DMS114 treated with DMSO at 0.1 percent for 48 hours (cell line): ENCODE results near the gene C1QTNF6.

Experiments used
- DNase-seq: peaks from one replicate; lab custom pipeline; 2025; ENCODE audit not compliant: unreplicated experiment; lab: John Stamatoyannopoulos, UW

Gene C1QTNF6

DNA sequence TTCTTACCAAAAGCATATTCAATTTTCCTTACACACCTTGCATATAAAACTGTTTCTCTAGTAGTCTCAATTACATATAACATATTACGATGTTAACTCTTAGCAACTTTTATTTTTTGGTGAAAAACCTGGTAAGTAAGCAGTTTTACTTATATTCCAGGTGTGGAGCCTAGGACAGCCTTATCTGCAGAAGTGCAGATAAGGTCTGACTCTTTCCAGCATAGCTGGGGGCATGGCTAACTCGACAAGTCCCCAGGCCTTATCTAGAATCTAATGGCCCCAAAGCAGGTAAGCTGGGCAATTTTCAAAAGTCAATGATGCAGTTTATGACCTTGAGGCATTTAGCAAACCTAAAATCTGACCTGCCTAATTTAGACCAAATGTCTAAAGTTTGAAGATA lies 4.2 kb upstream of the C1QTNF6 start:
- no peak for DNase-seq

DNA sequence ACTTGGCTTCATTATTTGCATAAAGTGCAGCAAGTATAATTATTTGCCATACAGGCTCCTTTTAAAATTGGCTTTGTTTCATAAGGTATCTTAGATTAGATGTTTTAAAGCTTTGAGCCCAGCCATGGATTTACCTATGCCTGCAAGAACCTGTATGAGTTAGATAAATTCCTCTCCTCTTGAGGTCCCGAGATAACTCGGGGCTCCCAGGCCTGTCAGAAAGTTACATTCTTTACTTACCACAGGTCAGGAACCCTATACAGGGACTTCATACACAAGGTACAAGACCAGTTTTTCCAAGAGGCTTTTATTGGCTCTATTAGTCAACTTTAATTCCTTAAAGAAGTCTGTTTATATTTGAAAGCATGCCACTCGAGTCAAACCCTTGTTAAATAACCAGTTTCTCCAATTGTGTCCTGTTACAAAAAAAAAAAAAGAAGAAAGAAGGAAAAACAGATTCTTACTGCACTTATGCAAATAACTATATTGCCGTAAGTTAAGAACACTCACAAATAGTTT lies 2.3 kb upstream of the C1QTNF6 start:
- no peak for DNase-seq

DNA sequence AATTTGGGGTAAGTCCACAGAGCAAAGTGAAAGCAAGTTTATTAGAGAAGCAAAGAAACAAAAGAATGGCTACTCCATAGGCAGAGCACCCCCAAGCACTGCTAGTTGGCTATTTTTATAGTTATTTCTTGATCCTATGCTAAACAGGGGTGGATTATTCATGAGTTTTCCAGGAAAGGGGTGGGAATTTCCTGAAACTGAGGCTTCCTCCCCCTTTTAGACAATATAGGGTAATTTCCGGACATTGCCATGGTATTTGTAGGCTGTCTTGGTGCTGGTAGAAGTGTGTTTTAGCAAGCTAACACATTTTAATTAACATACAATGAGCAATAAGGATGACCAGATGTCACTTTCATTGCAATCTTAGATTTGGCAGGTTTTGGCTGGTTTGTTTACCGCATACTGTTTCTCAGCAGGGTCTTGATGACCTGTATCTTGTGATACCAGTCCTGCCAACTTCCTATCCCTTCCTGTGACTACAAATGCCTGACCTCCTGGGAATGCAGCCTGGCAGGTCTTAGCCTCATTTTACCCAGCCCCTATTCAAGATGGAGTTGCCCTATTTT lies 937 bp upstream of the C1QTNF6 start:
- DNase-seq, result no peak

DNA sequence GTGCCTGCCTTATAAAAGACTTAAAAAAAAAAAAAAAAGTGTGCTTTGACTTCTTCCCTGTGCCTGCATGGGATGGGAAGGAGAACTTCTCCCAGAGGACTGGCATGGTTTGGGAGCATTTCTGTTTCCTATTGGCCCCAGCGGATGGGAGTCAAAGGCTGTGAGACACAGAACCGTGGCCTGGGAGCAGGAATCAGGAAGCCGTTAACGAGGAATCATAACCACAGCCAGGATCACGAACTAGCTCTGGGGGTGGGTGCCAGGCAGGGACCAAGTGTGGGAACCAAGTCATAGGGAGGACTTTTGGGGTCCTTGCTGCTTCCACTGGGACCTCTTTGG lies 526 bp downstream of the C1QTNF6 start:
- no peak for DNase-seq

DNA sequence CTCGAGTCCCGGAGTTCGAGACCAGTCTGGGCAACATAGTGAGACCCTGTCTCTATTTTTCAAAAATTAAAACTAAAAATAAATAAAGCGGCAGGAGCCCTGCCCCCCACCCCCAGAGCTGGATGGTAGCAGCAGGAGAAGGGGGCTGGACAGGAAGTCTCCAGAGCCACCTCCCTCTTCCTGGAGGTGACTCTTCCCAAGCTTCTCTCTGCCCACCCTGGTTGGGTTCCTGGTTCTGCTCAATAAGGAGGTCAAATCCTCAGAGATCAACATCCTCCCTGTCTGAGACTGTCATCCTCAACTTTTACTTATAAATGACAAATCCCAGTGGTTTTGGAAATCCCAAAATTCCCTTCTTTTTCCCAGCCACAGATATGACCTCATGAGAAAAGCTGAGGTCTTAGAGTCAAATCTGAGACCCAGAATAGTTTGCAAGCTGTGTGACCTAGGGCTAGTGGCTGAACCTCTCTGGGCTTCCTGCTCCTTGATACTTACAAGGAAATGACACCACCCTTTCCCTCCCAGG lies 987 bp downstream of the C1QTNF6 start:
- DNase-seq, result no peak

DNA sequence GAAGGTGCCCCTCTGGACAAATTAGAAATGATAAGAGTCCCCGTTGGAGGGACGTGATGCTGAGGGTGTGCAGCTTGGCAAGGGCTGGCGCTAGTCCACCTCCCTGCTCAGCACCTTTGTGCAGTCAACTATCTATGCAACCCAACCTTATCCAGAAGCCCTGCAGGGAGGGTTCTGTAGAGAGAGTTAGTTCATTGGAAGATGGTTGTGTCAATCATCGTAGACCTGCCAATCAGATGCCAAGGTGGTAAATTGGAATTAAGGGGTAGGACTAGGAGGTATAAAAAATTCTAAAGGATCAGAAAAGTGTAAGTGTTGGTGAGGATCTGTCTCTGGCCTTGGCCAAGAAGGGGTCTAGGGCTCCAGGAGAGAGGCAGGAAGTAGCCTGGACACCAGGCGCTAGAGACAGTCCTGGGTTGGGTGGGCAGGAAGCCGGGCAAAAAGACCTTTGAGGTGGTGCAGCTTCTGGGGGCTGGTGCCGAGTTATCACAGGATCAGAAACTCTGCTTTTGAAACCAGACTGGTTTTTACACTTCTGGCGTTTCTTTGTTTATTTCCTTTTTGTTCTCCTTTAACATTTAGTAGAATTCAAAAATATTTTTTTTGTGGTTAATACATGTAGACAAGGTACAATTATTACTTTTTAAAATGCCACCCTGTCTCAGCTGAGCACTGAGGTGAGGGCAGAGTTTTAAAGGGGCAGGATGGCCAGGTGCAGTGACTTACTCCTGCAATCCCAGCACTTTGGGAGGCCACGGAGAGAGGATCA lies 1.6 kb downstream of the C1QTNF6 start:
- peak; percentile 25 for DNase-seq

DNA sequence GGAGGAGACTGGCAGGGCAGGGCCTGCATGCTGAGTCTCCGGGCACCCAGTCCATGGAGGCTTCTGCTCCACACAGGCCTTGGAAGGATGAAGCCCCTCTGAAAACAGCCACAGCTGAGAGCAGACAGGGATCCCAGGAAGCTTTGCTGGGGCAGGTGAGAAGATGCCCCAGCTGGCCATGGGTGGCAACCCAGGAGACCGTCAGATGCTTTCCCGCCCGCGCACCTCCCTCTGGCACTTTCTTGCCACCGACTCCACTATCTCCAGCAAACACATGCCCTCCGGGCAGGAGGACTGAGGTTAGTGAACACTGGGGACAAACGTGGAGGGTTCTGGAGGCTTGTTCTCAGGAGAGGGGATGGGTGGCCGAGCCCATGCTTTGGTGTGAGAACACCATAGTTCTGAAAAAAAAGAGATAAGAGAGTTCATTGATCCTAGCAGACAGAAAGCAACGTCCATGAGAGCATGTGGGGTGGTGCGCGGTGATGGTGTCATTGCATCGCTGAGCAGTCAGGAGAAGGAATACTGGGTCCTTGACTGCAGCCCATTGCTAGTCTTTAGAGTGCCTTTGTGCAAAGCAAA lies 2.3 kb downstream of the C1QTNF6 start:
- no peak for DNase-seq

DNA sequence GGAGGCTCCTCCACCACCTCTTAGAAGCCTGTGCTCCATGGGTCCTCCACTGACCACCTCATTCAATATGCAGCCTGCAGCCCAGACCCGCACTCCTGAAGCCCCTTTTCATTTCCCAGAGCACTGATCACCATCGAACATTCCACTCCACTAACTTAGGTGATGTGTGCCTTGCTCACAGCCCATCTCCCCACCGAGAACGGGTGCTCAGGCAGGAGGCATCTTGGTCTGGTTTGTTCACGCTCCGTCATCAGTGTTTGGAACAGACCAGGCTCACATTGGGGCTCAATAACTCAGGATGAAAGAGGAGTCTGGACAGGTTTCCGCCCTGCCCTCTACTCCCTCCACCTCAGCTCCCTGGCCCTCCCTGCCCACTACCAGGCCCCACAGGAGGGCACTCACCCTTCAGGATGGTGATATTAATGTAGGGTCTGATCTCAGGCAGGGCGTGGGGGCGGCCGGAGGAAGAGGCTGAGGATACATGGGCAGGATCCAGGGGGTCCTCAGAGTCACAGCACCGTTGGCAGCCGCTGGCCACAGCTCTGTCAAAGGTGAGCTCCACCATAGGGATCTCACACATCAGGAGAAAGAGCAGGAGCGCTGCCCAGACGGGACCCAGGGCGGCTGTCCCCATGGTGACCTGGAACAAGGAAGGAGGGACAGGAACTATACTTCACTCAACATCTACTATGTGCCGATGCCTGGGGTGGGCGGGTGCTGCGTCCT lies 3.1 kb downstream of the C1QTNF6 start:
- DNase-seq, result no peak

DNA sequence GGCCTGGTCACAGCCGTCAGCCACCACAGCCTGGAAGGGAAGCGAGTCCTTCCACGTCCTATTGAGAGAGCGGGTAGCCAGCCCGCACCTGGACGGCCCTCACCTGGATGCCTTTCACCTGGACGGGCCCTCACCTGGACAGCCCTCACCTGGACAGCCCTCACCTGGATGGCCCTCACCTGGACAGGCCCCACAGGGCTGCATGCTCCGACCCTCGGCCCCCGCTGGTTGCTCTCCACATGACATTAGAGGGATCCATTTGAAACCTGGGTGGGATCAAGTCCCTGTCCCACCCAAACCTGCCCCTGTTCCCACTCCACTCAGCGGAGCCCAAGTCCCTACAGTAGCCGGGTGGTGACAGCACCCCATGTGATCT lies 3.7 kb downstream of the C1QTNF6 start:
- DNase-seq, result no peak

DNA sequence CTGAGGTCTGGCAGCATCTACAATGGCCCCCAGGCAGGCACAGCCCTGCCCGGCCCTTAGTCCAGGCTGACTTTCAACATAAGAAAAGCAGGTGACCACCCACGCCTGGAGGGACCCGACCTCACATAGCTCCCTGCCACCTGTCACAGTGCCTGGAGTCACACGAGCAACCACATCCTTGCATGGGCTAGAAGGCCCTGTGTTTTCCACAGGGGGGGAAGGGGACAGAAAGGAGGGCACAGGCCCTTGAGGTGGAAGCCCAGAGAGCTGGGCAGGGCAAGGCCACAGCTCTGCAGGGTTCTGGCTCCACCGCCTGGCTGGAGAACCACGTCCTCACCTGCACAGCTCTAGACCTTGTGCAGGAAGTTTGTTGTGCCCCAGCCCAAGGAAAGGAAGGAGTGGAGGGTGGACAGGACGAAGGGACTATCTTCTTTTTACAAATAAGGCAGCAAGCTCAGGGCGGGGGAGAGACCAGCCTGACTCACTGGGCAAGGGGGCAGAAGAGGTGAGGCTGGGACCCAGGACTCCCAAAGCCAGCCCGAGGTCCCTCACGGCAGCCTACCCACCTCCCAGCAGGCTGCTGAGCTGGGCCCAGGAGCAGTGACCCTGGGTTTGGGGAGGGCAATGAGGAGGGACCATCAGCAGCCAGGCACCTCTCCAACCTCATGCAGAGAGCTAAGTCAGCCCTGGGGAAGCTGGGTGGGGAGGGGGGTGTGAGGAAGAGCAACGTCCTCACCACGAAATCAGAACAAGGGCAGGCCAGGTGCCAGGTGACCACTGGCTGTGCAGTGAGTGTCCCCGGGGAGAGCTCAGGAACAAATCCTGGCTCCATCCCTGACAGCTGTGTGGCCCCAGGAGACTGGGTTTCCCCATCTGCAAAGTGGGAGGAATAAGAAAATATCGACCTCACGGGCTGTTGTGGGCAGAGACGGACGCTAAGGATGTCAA lies 4.3 kb downstream of the C1QTNF6 start:
- no peak for DNase-seq

DNA sequence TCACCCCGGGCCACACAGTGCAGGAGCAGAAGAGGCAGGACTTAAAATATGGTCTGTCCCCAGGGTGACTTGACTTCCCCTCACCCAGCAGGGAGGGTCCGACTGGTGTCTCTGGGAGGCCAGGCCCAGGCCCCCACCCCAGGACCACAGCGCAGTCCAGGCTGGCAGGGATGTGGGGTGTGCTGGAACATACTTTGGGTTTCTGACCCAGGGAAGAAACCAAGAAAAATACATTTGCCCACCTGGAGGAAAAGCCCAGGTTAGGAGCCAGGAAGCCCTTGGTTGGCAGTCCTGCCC lies 5.2 kb downstream of the C1QTNF6 start:
- DNase-seq, result no peak

DNA sequence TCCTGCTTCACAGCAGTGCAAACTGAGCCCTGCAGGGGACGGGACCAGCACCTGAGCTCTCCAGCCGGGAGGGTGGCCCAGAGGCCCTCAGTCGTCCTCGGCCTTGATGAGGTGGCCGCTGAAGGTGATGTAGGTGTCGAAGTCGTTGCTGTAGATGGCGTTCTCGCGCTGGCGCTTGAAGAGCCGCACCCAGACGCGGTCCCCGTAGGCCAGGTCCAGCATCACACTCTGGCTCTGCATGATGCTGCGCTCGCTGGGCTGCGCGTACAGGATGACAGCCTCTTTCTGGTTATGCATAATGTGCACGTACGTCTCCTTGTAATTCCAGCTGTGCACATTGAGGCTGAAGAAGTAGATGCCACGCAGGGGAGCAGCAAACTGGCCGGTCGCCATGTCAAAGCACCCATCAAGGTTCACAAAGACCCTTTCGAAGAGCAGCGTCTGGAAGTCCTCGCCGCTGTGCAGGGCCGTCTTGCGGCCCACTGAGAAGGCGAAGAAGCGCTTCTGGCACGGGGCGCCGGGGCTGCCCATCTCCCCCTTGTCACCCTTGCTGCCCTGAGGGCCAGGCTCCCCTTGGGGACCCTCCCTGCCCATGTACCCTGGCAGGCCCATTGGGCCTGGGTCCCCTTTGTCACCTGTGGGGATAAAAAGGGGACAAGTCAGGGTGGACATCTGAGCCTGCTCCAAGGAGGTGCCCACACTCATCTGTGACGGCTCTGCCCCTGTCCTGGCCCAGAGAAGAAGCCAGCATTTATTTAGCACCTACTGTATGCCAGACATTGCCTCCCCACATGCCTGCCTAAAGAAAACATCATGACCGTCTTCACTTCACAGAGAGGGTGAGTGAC lies 5.7 kb downstream of the C1QTNF6 start:
- no peak for DNase-seq

DNA sequence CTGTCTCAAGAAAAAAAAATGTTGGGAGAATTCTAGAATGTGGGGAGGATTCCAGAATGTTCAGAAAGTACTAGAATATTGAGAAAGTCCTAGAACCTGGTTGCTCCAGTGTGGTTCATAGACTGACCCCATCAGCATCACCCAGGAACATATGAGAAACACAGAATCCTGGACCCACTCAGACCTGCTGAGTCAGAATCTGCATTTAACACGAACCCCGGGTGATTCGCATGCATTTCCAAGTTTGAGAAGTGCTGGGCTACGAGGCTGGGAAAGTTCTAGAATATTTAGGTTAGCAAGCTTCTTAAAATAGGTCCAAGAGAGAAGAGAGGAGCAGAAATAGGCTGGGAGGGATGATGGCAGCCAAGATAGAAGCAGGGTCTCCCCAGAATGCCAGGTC lies 6.4 kb downstream of the C1QTNF6 start:
- no peak for DNase-seq

DNA sequence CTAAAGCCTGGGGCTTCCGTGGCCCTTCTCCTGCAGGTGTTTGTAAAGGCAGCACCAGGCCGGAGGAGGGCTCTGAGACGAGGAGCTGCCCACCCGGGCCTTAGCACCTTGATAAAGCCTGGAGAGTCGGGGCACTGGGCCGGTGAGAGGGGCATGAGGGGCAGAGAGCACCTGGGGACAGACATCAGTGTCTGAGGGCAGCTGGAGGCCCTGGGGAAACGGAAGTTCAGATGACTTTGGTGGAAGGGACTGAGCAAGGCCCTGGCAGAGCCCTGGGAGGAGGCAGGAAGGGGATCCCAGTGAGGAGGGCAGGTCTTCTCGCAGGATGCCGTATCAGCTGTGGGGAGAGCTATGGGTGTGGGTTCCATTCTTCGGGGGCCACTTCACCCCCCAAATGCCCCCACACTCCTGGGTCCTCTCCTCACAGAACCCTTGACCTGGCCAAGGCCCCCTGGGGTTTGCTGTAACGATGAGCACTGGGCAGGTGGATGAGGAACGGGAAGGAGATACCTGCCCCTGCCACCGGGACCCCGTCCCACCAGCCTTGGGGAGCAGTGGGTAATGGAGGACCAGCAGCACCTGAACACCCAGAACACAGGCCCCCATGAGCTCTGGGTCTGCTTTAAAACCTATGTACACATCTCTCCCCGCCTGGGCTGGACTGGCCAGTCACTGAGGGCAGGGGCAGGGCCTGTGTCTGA lies 7.4 kb downstream of the C1QTNF6 start:
- DNase-seq, result no peak

DNA sequence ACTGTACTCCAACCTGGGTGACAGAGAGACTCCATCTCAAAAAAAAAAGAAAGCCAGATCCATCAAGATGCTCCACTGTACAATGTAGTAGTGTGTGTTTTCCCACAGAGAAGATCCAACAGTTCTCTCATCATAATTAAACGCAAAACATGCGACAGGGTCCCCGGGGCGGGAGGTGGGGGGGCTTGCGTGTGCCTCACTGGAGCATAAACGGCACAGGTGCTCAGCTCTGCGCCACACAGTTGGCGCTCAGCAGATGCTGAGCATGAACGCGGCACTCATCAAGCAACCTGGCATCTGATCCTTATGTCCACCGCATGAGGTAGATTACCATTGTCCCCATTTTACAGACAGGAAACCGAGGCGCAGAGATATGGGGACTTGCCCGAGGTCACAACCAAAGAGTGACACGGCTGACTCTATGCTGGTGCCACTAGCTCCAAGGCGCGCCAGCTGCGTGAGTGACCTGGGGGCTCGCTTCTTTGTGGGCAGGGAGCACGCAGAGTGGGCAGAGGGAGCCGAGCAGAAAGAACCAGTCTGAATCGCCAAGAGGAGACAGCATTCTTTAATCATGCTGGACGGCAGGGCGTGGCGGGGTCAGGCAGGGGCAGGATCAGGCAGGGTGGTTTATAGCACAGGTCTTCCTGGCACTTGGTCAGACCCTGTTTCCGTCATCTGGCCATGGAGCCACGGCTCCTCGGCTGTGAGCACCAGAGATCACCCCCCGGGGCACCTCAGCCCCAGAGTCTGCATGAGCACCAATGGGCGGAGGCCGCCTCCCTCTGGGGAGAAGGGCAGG lies 8.2 kb downstream of the C1QTNF6 start:
- no peak for DNase-seq

DNA sequence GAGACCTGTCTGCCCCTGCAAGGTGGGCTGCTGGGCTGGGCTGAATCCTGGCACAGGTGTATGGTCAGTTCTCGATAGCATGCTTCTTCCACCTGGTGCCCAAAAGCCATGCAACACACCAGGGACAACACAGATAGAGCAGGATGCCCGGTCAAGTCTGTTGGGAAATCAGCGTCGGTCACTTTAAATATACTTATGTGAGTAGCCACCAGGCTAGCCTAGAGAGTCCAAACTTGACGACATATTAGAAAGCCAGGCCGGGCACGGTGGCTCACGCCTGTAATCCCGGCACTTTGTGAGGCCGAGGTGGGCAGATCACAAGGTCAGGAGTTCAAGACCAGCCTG lies 8.9 kb downstream of the C1QTNF6 start:
- no peak for DNase-seq

DNA sequence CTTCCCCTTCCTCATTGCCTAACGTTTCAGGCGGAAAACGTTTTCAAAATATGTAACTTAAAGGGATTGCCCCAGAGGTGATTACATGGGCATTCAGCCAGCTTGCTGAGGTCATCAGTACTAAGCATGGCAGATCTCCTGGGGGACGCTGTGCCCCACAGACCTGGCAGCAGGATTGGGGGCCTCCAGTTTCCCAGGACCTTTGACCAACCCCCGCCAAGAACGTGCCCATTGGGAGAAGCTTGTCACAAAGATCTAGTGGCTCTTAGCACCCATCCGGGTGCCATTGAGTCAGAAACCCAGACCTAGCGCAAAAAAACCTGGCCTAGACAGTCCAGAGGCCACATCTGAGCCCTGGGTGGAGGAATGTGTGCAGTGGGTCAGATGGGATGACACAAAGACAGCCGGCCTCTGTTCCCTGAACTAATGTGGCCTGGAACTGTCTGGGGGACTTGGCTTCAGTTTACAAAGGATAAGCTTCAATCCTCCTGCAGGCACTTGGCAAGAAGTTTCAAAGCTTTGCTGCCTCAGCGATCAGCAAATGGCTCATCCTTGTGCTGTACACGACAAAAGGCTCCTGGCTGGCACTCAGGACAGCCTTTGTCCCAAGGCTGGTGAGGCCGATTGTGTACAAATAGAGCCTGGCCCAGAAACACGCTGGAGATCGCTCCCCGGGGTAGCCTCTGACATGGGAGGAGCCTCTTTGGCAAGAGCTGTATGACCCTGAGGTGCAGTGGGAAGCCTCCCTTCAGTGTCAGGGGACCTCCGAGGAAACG lies 9.5 kb downstream of the C1QTNF6 start:
- DNase-seq, result no peak

DNA sequence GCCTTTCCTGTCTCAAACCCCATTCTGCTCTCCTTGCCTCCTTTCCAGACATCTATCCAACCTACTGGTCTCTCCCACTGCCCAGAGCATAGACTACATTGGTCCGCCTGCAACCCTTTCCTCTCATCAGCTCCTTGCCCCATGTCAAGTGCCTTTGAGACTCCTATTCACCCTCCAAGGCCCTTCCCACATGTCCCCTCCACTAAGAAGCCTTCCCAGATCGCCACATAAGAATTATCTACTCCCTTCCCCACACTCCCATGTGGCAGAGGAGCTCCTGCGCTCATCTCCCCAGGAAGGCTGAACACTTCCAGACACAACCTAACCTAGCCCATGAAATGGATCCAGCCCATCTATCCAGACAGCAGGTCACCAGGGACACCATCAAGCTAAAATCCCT lies 10.3 kb downstream of the C1QTNF6 start:
- DNase-seq, result no peak
